ENCODE results near the gene TIMD4. TPM values are rescaled to one million over a fixed set of nuclear protein-coding genes. Genes with fewer than 3 reads are reported as not detected.
"Not testable (repeated sequence)": the region's sequence is repeated elsewhere in the genome, so short reads cannot be mapped to it uniquely, and the experiment has no call there.

The TIMD4 gene
- total RNA-seq, 1 donor from 2014 or later = not detected

GRCh38 chr5:156927545-156927944, 35.5 kb downstream of the TIMD4 start:
- Histone ChIP-seq H2AFZ (ENCODE audit: low read depth, low read length) (no peak overlapping the region), H3K79me2 (ENCODE audit: insufficient read depth, low read length) (no peaks in the 10 kb centered on the region), H3K9me3 (ENCODE audit: insufficient read depth, low read depth, low read length) (no peaks in the 10 kb centered on the region), H3K36me3 (ENCODE audit: insufficient read depth, low read length) (no peaks in the 10 kb centered on the region), H3K4me1 (ENCODE audit: insufficient read depth, low read length) (no peaks in the 10 kb centered on the region), H4K20me1 (ENCODE audit: insufficient read depth, low read length) (no peaks in the 10 kb centered on the region), H3K27ac (ENCODE audit: low read depth, low read length) (no peak overlapping the region), H3K4me2 (ENCODE audit: low read length) (no peak overlapping the region), H3K4me3 (ENCODE audit: insufficient read depth, low read depth, low read length) (no peak overlapping the region), H3K27me3 (ENCODE audit: insufficient read depth, low read length) (no peaks in the 10 kb centered on the region), H3K9ac (ENCODE audit: low read length) (no peak overlapping the region)
- Mint-ChIP-seq H3K4me1 (ENCODE audit: low read depth, unreplicated experiment) (no peaks in the 10 kb centered on the region), H3K27ac (ENCODE audit: unreplicated experiment) (no peak overlapping the region), H3K27me3 (ENCODE audit: low read depth, unreplicated experiment) (peaks cover 2% of the 10 kb centered on the region), H3K36me3 (ENCODE audit: low read depth, unreplicated experiment) (no peaks in the 10 kb centered on the region), H3K9me3 (ENCODE audit: unreplicated experiment) (no peaks in the 10 kb centered on the region), H3K4me3 (ENCODE audit: unreplicated experiment) (no peak overlapping the region)
- TF ChIP-seq, protein P1, sequence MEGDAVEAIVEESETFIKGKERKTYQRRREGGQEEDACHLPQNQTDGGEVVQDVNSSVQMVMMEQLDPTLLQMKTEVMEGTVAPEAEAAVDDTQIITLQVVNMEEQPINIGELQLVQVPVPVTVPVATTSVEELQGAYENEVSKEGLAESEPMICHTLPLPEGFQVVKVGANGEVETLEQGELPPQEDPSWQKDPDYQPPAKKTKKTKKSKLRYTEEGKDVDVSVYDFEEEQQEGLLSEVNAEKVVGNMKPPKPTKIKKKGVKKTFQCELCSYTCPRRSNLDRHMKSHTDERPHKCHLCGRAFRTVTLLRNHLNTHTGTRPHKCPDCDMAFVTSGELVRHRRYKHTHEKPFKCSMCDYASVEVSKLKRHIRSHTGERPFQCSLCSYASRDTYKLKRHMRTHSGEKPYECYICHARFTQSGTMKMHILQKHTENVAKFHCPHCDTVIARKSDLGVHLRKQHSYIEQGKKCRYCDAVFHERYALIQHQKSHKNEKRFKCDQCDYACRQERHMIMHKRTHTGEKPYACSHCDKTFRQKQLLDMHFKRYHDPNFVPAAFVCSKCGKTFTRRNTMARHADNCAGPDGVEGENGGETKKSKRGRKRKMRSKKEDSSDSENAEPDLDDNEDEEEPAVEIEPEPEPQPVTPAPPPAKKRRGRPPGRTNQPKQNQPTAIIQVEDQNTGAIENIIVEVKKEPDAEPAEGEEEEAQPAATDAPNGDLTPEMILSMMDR (IDR thresholded peaks at IDR 0.05; ENCODE audit: insufficient read depth, low read depth, low read length) = no peak
- TF ChIP-seq EZH2 (IDR thresholded peaks at IDR 0.05; ENCODE audit: insufficient read depth, low read length) = no peak
- FAIRE-seq (no peak), DNase-seq (ENCODE audit: low read depth) (no peak)

DNA sequence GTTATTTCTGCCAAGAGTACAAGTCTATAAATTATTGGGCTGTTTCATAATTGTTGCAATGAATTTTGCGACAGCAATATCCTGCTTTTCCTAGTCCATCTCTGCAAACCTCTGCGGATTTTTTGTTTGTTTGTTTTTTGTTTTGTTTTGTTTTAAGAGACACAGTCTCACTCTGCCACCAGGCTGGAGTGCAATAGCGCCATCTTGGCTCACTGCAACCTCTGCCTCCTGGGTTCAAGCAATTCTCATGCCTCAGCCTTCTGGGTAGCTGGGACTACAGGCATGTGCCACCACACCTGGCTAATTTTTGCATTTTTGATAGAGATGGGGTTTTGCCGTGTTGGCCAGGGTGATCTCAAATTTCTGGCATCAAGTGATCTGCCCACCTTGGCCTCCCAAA, 37.3 kb downstream of the TIMD4 start:
- H3K9me3 ChIP-seq (ENCODE audit: insufficient read depth, low read depth, low read length); H3K4me3 Mint-ChIP-seq (ENCODE audit: unreplicated experiment); H3K4me1 ChIP-seq (ENCODE audit: insufficient read depth, low read length); H4K20me1 ChIP-seq (ENCODE audit: insufficient read depth, low read length); H3K27ac Mint-ChIP-seq (ENCODE audit: unreplicated experiment); H3K4me3 ChIP-seq (ENCODE audit: insufficient read depth, low read depth, low read length); H3K9ac ChIP-seq (ENCODE audit: low read length); H3K4me2 ChIP-seq (ENCODE audit: low read length); H3K36me3 ChIP-seq (ENCODE audit: insufficient read depth, low read length); H3K79me2 ChIP-seq (ENCODE audit: insufficient read depth, low read length); H3K9me3 Mint-ChIP-seq (ENCODE audit: unreplicated experiment); H3K27me3 ChIP-seq (ENCODE audit: insufficient read depth, low read length); H3K27ac ChIP-seq (ENCODE audit: low read depth, low read length); H3K36me3 Mint-ChIP-seq (ENCODE audit: low read depth, unreplicated experiment); H3K4me1 Mint-ChIP-seq (ENCODE audit: low read depth, unreplicated experiment); FAIRE-seq; H3K27me3 Mint-ChIP-seq (ENCODE audit: low read depth, unreplicated experiment); DNase-seq (ENCODE audit: low read depth); H2AFZ ChIP-seq (ENCODE audit: low read depth, low read length): not testable (repeated sequence)

GRCh38 chr5:156922207-156922792, 40.7 kb downstream of the TIMD4 start:
- no peaks in the 10 kb centered on the region for H4K20me1 ChIP-seq (ENCODE audit: insufficient read depth, low read length)
- no peaks in the 10 kb centered on the region for H3K27me3 Mint-ChIP-seq (ENCODE audit: low read depth, unreplicated experiment)
- H3K27ac ChIP-seq (ENCODE audit: low read depth, low read length) = no peak overlapping the region
- H3K9ac ChIP-seq (ENCODE audit: low read length) = no peak overlapping the region
- H3K36me3 ChIP-seq (ENCODE audit: insufficient read depth, low read length) = no peaks in the 10 kb centered on the region
- no peaks in the 10 kb centered on the region for H3K9me3 Mint-ChIP-seq (ENCODE audit: unreplicated experiment)
- TF ChIP-seq EZH2 (IDR thresholded peaks at IDR 0.05; ENCODE audit: insufficient read depth, low read length) = no peak
- TF ChIP-seq, protein P1 (IDR thresholded peaks at IDR 0.05; ENCODE audit: insufficient read depth, low read depth, low read length) = no peak
- no peak for DNase-seq (ENCODE audit: low read depth)
- H3K36me3 Mint-ChIP-seq (ENCODE audit: low read depth, unreplicated experiment) = no peaks in the 10 kb centered on the region
- no peaks in the 10 kb centered on the region for H3K27me3 ChIP-seq (ENCODE audit: insufficient read depth, low read length)
- H3K4me3 ChIP-seq (ENCODE audit: insufficient read depth, low read depth, low read length) = no peak overlapping the region
- H3K4me2 ChIP-seq (ENCODE audit: low read length) = no peak overlapping the region
- H3K9me3 ChIP-seq (ENCODE audit: insufficient read depth, low read depth, low read length) = no peaks in the 10 kb centered on the region
- H2AFZ ChIP-seq (ENCODE audit: low read depth, low read length) = no peak overlapping the region
- H3K4me3 Mint-ChIP-seq (ENCODE audit: unreplicated experiment) = no peak overlapping the region
- no peaks in the 10 kb centered on the region for H3K79me2 ChIP-seq (ENCODE audit: insufficient read depth, low read length)
- no peak overlapping the region for H3K27ac Mint-ChIP-seq (ENCODE audit: unreplicated experiment)
- H3K4me1 Mint-ChIP-seq (ENCODE audit: low read depth, unreplicated experiment) = peaks cover 5% of the 10 kb centered on the region
- no peak for FAIRE-seq
- H3K4me1 ChIP-seq (ENCODE audit: insufficient read depth, low read length) = no peaks in the 10 kb centered on the region
